ENCODE data around the gene AGAP1.

Gene AGAP1

DNA sequence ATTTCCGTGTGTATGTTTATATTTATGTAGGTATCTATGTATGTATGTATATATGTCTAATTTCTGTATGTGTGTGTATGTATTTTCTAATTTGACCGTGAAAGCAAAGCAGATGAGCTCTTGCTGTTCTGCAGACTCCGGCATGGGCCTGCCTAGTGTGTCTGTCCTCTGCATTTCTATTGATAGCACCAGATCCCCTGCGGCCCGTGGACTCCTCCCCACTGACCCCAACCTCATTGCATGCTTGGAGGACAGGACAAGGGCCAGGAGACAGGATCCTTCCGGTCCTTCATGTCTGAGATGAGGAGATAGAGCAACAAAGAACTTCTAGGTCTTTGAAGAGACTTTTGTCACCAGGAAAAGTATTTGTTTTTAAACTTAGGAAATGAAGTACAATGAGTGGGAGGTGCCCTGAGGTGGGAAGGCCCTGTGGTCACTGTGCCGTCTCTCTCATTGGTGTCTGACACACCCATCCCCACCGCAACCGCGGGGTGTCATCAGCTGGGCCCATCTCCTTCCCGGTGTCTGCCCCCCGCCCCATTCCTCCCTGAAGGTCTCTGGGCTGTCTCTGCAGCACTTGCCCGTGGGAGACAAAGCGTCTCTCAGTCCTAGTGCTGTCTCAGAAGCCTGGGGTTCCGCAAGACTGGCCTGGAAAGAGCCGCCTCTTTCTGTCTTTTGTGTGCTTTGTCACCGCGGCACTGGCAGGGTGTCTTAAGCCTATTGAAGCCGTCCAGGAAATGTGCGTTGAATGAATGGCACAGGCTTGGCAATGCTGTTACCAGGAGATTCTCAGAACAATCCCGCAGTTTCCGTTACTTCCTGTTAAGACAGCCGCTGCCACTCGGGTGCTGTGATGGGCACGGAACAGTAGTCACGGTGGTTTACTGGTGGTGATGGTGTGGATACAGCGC is 216.4 kb downstream of the AGAP1 start:
- no peak for DNase-seq (ENCODE audit: low read depth, low spot score)

DNA sequence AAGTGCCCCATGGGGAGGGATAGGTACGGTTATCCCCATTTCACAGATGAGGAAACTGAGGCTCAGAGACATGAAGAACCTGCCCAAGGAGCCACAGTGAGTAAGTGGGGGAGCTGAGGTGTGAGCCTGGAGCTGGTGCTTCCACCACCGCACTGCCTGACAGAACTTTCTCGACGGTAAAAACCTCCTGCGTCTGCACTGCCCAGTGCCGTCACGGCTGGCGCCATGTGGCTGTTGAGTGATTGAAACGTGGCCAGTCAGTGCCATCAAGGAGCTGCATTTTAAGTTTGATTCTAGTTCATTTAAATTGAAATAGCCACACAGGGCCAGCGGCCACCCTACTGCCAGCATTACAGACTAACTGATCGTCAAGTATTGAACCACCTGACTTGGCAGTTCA is 217.1 kb downstream of the AGAP1 start:
- DNase-seq (ENCODE audit: low read depth, low spot score): no peak

GRCh38 chr2:235711527-235711926 is 217.7 kb downstream of the AGAP1 start:
- DNase-seq (ENCODE audit: low read depth, low spot score): no peak

GRCh38 chr2:235712176-235712575 is 218.3 kb downstream of the AGAP1 start:
- no peak for DNase-seq (ENCODE audit: low read depth, low spot score)

- no peak for DNase-seq (ENCODE audit: low read depth, low spot score)
These were observed 219.3 kb downstream of the AGAP1 start for GRCh38 chr2:235713189-235713588.

GRCh38 chr2:235715601-235716000 is 221.8 kb downstream of the AGAP1 start:
- no peak for DNase-seq (ENCODE audit: low read depth, low spot score)

- DNase-seq (ENCODE audit: low read depth, low spot score): no peak
These were observed 223.1 kb downstream of the AGAP1 start for GRCh38 chr2:235716875-235717496.

DNA sequence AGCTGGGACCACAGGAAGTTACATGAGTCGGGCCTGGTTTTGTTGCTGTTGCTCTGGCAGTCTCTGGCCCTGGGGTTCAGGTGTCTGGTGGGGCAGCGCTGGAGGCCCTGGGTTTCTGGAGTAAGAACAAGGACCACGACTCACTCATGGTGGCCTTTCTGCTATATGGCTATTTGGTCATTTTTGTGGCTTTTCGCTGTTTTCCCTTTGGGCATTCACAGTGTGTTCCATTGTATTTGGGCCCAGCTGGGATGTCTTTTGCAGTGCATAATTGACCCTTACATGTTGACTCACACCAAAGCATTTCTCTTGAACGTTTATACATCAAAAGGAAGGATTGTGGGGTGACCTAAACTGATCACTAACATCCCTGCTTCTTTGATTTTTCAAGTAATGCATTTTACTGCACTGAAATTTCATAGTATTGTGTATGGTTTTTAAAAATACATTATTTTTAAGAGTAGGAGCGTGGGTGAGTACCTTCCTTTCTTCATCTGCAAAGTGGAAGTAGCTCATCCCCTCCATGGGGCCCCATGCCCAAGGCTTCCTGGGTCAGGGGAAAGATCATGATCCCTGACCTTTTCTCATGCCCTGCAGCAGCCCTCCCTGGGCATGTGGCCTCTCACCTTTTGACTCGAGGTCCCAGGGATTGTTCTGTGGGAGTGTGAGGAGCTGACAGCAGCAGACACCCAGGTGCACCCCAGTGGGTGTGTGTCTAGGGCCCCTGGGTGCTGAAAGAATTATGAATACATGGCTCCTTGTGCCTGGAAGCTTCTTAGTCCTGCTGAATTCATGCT is 225.5 kb downstream of the AGAP1 start:
- DNase-seq (ENCODE audit: low read depth, low spot score): no peak

- DNase-seq (ENCODE audit: low read depth, low spot score): no peak
These were observed 227.8 kb downstream of the AGAP1 start for GRCh38 chr2:235721625-235722024.

GRCh38 chr2:235722869-235723268 is 229.0 kb downstream of the AGAP1 start:
- DNase-seq (ENCODE audit: low read depth, low spot score): no peak

- DNase-seq (ENCODE audit: low read depth, low spot score): no peak
These were observed 229.5 kb downstream of the AGAP1 start for GRCh38 chr2:235723371-235723770.

DNA sequence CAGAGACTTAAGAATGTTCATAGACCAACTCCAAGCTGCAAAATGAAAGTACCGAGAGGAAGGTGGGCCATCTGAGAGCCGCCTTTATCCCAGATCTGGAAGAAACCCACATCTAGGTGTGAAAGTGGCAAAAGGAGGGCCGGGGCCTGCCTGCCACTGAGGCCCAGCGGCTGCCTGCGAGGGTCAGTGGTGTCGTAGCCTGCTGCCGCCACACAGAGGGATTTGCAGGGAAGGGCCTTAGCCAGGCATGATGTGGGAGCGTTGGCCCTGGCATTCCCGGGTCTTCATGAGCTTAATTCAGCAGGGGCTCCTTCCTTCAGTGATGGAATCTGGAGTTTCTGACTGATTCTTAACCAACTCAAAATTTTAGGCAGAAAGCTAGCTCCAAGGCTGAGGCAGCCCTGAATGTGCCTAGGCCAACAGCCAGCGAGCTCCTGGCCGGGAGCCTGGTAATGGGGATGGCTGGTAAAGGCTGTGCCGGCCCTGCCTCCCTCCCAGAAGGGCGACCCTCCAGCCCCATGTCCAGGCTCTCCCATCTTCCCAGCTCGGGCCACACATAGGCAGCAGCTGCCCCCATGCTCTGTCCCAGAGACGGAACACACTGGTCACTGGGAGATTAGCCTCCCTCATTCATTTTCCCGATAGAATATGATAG is 230.1 kb downstream of the AGAP1 start:
- no peak for DNase-seq (ENCODE audit: low read depth, low spot score)

- DNase-seq (ENCODE audit: low read depth, low spot score): no peak
These were observed 231.2 kb downstream of the AGAP1 start for GRCh38 chr2:235725016-235725489.

- no peak for DNase-seq (ENCODE audit: low read depth, low spot score)
These were observed 232.0 kb downstream of the AGAP1 start for GRCh38 chr2:235725841-235726240.

DNA sequence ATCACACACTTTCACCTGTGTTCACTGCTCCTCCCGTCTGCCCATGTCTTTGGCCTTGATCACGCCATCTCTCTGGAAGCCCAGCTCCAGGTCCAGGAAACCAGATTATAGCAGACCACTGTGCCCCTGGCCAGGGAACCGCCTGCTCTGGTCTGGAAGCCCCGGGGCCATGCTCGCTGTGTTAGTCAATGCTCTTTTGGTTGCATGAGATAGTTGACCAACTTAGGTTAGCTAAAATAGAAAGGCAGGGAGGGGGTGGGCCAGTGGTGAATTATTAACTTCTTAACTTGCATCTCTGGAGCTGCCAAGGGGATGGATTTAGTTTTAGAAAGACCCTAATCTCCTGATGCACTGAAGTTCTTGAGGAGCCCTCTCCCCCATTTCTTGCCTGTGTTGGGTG is 232.7 kb downstream of the AGAP1 start:
- no peak for DNase-seq (ENCODE audit: low read depth, low spot score)

GRCh38 chr2:235727174-235727573 is 233.3 kb downstream of the AGAP1 start:
- DNase-seq (ENCODE audit: low read depth, low spot score): no peak

DNA sequence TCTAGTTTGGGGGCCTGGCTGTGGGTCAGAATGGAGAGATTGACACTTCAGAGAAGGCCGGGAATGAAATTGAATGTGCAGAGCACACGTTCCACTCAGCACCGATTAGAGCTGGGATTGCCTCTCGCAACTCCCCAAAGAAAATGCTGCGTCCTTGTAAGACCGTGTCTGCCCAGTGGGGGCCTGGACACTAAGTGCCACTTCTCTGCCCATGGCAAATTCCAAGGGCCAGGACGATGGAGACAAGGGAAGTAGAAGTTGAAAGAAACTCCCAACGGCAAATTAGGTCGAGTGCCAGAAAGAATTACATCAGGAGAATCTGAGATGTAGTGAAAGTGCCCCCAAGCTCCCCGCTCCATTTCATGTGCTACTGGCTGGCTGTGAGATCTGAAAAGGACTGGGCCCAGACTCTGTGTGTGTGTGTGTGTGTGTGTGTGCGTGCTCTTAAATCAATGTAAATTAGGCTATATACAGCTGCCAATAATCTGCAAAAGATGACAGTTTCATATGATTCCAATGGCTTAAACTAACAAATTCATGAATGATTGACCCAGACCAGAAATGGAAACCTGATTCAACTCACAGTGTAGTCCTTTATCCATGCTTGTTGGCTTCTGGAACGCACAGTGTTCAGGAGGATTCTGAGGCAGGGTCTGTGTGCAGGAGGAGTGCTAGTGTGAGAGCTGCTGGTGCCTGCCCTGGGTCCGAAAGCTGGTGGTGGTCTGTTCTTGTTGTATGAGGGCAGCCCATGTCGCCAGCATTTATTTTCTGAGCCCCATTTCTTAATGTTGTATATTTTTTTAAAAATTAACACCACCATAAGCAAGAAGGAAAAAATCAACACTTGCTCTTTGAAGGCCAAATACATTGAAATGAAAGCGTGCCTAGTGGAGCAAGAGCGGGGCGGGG is 234.3 kb downstream of the AGAP1 start:
- DNase-seq (ENCODE audit: low read depth, low spot score): no peak

DNA sequence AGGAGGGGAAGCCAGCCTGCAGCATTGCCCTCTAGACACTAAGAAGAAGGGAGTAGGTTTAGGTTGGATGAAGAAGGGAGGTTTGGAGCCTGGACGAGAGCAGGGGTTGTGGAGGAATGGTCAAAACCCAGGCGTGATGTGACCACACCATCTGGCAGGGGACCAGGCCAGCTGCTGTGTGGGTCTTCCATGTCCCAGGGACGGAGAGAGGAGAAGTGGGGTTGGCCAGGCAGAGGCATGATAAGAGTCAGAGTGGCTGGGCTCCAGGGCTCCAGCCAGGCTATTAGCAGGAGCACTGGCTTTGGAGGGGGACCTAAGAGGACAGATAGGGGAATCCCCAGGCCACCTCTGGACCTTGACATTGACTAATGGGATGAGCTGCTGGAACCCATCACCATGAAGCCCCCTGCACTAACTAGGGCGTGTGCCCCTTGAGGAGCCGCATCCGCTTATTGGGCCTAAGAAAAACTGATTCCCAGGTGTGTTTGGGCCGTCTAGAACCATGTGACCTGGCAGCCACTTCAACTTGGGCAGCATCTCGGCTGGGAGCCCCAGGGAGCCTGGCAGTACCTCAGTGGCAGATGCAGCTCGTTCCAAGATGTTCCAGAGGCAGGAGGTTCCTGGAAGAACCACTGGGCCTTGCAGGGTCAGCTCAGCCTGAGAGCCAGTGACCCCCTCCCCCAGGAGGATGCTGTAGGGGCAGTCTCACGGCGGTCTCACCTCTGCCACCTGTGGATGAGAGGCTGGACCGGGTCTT is 235.1 kb downstream of the AGAP1 start:
- DNase-seq (ENCODE audit: low read depth, low spot score): no peak

- no peak for DNase-seq (ENCODE audit: low read depth, low spot score)
These were observed 235.7 kb downstream of the AGAP1 start for GRCh38 chr2:235729557-235729947.

GRCh38 chr2:235730115-235730514 is 236.3 kb downstream of the AGAP1 start:
- no peak for DNase-seq (ENCODE audit: low read depth, low spot score)
